CD4-positive, alpha-beta T cell treated with Interferon alpha-2 for 1 hour (primary cell): ENCODE results near the gene SYTL2.
"Not testable (repeated sequence)": the region's sequence is repeated elsewhere in the genome, so short reads cannot be mapped to it uniquely, and the experiment has no call there.

Experiments
- DNase-seq, 2 donors: peaks; one replicate each; pipeline ENCODE4 v3.0.0-alpha.2; 2020 to 2022

SYTL2 gene

DNA sequence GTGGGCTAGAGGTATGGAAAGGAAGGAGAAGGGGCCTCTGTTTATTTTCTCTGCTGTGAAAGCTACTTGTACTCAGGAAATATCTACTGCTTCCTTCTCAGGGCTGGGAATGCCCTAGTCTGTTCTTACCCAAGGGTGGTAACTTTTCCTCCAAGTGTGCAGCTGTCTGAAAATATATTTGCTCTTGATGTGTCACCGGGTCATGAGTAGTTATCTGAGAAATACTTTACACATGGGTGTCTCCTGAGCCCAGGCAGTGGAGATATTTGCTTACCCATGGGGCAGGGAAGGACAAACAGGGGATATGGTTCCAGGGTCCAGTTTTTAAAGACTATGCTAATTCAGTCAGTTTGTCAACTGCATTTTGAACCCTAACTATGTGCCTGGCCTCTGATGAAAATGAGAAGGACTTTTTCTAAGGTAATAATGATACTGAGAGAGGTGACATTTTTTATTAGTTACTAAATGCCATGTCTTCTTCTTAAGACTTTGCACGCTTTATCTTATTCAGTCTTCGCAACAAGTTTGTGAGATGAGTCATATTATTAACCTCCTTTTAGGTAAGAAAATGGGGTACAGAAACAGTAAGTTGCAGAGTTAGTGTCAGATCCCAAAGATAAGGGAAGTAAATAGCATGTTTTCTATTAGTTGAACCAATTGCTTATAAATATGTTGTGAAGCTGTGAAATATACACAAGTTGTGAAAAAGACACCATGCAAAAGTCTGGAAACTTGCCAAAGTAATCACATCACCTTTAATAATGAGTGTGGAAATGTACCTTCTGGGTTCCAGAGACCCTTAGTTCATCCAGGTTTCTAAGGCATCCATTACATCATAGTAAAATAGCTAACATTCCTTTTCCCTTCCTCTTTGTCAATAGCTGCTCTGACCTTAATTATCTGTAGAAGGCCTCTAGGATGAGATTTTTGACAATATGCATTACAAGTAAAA is 22.9 kb downstream of the SYTL2 start:
- DNase-seq, result no peak

GRCh38 chr11:85787168-85787567 is 23.8 kb downstream of the SYTL2 start:
- no peak for DNase-seq

- no peak for DNase-seq
Measured at GRCh38 chr11:85784480-85785265, 26.3 kb downstream of the SYTL2 start.

DNA sequence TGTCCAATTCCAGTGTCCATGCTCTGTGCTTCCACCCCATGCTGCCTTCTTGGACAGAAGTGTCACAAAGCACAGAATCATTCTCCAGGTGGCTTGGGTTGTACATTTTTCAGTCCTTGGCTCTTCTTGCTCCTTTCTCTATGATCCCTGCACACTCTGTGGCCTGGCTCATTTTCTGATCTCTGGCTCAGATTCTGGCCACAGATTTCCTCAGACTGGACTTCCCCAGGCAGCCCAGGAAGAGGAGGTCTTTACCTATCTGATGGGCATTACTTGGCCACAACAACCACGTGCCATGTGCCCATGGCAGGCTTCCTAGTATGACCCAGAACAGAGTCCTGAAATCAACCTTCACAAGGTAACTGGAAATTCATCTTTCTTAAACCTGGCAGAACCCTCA is 27.2 kb downstream of the SYTL2 start:
- DNase-seq, result no peak

DNA sequence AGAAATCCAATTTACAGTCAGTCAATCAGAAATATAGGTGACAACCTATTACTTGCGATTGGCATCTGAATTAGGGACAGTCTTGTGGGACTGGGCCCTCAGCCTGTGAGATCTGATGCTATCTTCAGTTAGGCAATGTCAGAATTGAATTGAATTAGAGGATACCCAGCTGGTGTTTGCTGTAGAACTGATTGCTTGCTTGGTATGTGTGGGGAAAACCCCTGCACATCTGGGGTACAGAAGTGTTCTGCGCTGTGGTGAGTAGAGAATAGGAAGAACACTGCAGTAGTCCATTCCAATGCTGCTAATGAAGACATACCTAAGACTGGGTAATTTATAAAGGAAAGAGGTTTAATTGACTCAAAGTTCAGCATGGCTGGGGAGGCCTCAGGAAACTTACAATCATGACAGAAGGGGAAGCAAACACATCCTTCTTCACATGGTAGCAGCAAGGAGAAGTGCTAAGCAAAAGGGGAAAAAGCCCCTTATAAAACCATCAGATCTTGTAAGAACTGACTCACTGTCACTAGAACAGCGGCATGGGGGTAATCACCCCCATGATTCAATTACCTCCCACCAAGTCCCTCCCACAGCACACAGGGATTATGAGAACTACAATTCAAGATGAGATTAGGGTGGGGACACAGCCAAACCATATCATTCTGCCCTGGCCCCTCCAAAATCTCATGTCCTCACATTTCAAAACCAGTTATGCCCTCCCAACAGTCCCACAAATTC is 30.0 kb downstream of the SYTL2 start:
- DNase-seq, result peak in 1 of 2 donors; percentile 19

GRCh38 chr11:85779956-85780640 is 30.8 kb downstream of the SYTL2 start:
- DNase-seq, result no peak

DNA sequence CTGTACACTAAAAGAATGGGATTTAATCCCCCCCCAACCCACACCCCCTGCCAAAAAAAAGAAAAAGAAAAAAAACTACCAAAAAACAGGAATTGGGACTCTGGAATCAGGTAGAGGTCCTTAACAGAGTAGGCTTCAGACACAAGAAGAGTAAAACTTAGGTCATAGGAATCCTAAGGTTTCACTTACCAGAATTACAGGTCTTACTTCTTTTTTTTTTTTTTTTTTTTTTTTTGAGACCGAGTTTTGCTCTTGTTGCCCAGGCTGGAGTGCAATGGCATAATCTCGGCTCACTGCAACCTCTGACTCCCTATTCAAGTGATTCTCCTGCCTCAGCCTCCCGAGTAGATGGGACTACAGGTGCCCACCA is 33.4 kb downstream of the SYTL2 start:
- DNase-seq, result not testable (repeated sequence)

DNA sequence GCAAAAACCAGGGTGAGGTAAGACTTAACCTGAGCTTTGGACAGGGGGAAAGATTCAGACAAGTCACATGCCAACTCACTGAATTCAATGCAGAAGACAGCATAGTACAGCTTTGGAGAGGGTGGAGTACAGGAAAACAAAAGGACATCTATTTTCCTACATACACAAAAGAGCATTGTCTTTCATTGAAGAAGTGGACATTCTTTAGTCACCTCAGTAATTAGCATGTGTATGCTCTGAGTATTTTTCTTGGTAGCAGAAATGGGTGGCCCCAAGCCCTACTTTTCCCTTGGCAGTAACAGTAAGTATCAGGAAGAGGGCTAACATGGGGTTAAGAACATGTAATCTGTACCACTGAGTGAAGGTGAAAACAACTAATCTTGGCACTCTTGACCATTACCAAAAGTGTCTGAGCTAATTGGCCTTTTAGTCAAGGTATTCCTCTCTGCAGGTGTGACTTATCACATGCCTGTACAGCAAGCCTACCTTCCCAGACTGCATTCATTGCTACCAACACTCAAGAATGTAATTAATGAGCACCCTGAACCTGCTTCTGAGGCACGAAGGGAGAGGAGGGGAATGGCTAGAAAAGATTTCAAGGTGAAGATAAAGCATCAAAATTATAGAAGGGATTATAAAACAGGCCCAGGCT is 33.9 kb downstream of the SYTL2 start:
- DNase-seq, result no peak

GRCh38 chr11:85774256-85775101 is 36.5 kb downstream of the SYTL2 start:
- DNase-seq, result no peak

DNA sequence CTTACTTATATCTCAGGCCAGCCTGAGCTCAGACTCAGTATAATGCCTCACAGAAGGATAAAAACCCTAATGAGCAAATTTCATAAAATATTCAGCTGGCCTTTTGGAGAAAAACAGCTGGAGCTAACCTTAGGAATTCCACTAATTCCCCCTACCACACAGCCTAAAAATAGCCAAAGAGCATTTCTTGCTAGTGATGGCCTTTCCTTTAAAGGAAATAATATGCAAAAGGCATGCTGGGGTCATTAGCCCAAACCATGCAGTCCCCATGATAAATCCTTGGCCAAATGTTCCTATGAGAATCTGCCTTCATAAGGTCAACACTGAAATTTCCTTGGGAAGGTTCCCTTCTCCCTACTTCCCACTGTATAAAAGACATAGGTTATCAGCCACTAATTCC is 38.2 kb downstream of the SYTL2 start:
- no peak for DNase-seq

GRCh38 chr11:85771568-85771967 is 39.4 kb downstream of the SYTL2 start:
- DNase-seq, result no peak

DNA sequence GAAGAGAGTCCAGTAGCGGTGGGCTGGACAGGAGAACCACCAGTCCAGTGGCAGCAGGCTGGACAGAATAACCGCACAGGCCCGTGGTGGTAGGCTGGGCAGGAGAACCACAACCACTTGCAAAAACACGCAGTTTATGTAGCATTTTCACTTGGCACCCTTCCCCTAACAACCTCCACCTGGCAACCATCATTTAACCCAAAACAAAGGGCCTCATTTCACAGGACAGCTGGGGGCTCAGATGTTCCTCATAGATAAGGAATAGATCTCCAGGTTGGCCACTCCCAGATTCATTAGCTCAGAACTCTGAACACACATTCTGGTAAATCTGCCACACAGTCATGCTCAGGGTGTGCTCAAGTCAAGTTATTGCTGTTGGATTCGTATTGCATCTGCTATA is 41.2 kb downstream of the SYTL2 start:
- DNase-seq, result no peak

- no peak for DNase-seq
Measured at GRCh38 chr11:85768473-85769146, 42.3 kb downstream of the SYTL2 start.

- DNase-seq, result no peak
Measured at GRCh38 chr11:85767246-85767945, 43.5 kb downstream of the SYTL2 start.

DNA sequence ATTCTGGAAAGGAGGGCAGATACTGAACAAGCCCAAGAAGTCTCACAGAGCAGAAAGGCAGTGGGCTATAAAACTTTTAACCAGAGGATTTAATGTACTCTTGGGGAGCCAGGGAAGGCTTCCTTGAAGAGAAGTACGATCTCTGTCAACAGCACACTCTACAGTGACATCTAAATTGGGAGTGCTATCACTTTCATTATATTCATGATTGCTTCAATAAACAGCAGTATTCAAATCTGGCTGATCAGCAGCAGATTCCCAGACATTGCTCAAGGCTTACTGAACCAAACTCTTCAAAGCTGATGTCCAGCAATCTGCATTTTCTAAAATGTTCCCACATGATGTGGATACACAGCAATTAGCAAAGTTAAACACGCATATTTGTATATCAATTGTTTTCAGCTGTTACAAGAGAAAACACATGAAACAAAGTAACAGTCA is 44.2 kb downstream of the SYTL2 start:
- no peak for DNase-seq

GRCh38 chr11:85764796-85765195 is 46.1 kb downstream of the SYTL2 start:
- no peak for DNase-seq

GRCh38 chr11:85762226-85762625 is 48.7 kb downstream of the SYTL2 start:
- DNase-seq, result no peak

- DNase-seq, result no peak
Measured at GRCh38 chr11:85759915-85760314, 51.0 kb downstream of the SYTL2 start.

DNA sequence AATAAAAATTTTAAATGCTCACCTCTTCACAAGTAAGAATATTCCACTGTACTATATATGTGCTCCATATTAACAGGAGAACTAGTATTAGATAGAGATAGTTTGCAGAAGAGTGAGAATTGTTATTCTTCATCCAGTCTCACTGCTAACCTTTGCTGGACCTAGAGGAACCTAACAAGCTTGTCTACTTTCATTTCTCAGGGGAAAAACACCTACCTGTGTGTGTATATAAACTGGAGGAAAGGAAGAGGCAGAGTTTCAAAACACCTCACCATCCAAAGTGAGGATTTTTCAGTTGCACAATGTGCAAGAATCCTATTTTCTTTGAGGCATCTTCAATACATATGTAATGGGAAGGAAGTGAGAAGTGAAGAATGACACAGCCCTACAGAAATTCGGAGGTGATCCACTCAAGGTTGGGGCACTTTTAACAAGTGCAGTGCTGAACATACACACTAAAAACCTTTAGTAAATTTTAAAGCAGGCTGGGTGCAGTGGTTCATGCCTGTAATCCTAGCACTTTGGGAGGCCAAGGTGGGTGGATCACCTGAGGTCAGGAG is 52.4 kb downstream of the SYTL2 start:
- DNase-seq, result no peak

DNA sequence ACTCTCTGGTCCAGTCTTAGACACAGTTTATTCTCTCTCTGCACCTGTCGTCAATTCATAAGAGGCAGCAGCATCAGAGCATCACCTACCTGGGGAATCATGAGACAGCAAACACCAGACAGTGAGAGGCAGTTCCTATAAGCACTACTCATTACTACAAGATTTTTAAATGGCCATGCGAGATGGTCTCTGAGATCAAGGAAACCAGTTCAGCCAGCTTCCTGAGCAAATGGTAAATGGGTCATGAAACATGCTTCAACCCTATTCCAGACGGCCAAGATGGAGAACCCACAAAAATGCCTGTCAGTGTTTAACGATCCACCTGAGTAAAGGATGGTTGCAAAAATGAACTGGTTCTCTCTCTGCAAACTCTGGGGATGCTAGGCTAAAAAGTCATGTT is 52.9 kb downstream of the SYTL2 start:
- no peak for DNase-seq
